Neural progenitor cell (in vitro differentiated cells): ENCODE results near the gene NAGS. TPM values are rescaled to one million over a fixed set of nuclear protein-coding genes. Genes with fewer than 3 reads are reported as not detected.
"Not testable (repeated sequence)": the region's sequence is repeated elsewhere in the genome, so short reads cannot be mapped to it uniquely, and the experiment has no call there.

Experiments used
- DNase-seq: peaks from one replicate; pipeline ENCODE4 v3.0.0-alpha.2; 2016; ENCODE audit warnings: low spot score
- H2AFZ ChIP-seq: fragments of 200-600 bp; sonication (generic); replicated peaks from 2 replicates; pipeline ENCODE4 v1.6.1; 2016; ENCODE audit warnings: antibody characterized with exemption
- H3F3A ChIP-seq: fragments of 200-600 bp; sonication (generic); 2 replicates; pipeline ENCODE4 v1.6.1; 2016; ENCODE audit warnings: antibody characterized with exemption, low read depth
- H3K27ac ChIP-seq: fragments of 200-600 bp; sonication (generic); 2 replicates; pipeline ENCODE4 v1.5.1; 2016; ENCODE audit warnings: mild to moderate bottlenecking
- H3K27me3 ChIP-seq: fragments of 200-600 bp; sonication (generic); 2 replicates; pipeline ENCODE4 v1.6.1; 2016; ENCODE audit warnings: mild to moderate bottlenecking, moderate library complexity
- H3K36me3 ChIP-seq: fragments of 200-600 bp; sonication (generic); 2 replicates; pipeline ENCODE4 v1.5.1; 2016
- H3K4me1 ChIP-seq: fragments of 200-600 bp; sonication (generic); 2 replicates; pipeline ENCODE4 v1.6.1; 2016; ENCODE audit warnings: mixed run types
- H3K4me2 ChIP-seq: fragments of 200-600 bp; sonication (generic); 2 replicates; pipeline ENCODE4 v1.6.1; 2016
- H3K4me3 ChIP-seq: fragments of 200-600 bp; sonication (generic); 2 replicates; pipeline ENCODE4 v1.5.1; 2016
- H3K79me2 ChIP-seq: fragments of 200-600 bp; sonication (generic); 2 replicates; pipeline ENCODE4 v1.6.1; 2016; ENCODE audit warnings: low read depth
- H3K9ac ChIP-seq: fragments of 200-600 bp; sonication (generic); 2 replicates; pipeline ENCODE4 v1.6.1; 2016
- H3K9me3 ChIP-seq: fragments of 200-600 bp; sonication (generic); 2 replicates; pipeline ENCODE4 v1.5.1; 2016; ENCODE audit warnings: low read depth
- H4K20me1 ChIP-seq: fragments of 200-600 bp; sonication (generic); 2 replicates; pipeline ENCODE4 v1.6.1; 2016; ENCODE audit warnings: low read depth
- H3K27ac Mint-ChIP-seq: 3 replicates; pipeline ENCODE4 v1.8.0; 2021; ENCODE audit warnings: mixed read lengths
- H3K27me3 Mint-ChIP-seq: 2 replicates; pipeline ENCODE4 v1.8.0; 2022; ENCODE audit warnings: low read depth, mild to moderate bottlenecking, inconsistent platforms, moderate library complexity, mixed read lengths; ENCODE audit not compliant: insufficient read depth
- H3K36me3 Mint-ChIP-seq: 3 replicates; pipeline ENCODE4 v1.8.0; 2021; ENCODE audit warnings: mixed read lengths
- H3K4me1 Mint-ChIP-seq: 3 replicates; pipeline ENCODE4 v1.8.0; 2021; ENCODE audit warnings: mixed read lengths
- H3K4me3 Mint-ChIP-seq: 3 replicates; pipeline ENCODE4 v1.8.0; 2021; ENCODE audit warnings: mild to moderate bottlenecking, moderate library complexity, mixed read lengths
- H3K9me3 Mint-ChIP-seq: 3 replicates; pipeline ENCODE4 v1.8.0; 2020; ENCODE audit warnings: mixed read lengths
- CTCF ChIP-seq: fragments of 200-600 bp; sonication (generic); IDR thresholded peaks from 2 replicates; pipeline ENCODE4 v1.5.1; 2017; ENCODE audit warnings: antibody characterized with exemption, mild to moderate bottlenecking
- EZH2 ChIP-seq: fragments of 200-600 bp; sonication (generic); IDR thresholded peaks from 2 replicates; pipeline ENCODE4 v1.6.1; 2017; ENCODE audit warnings: antibody characterized with exemption, mild to moderate bottlenecking, moderate library complexity
- EZH2phosphoT487 ChIP-seq: fragments of 200-600 bp; sonication (generic); IDR thresholded peaks from 2 replicates; pipeline ENCODE4 v1.6.1; 2017; ENCODE audit warnings: antibody characterized with exemption
- total RNA-seq: library from RNA; depleted of rRNA; stranded (reverse); fragments of >200 nt; gene quantifications from 2 replicates; pipeline ENCODE4 v1.2.3, GENCODE V29; 2015; ENCODE audit warnings: low replicate concordance

Gene NAGS
- total RNA-seq, 1 donor from 2014 or later = 1.8 TPM

- Histone ChIP-seq H3K27ac (no peak overlapping the region), H3K27me3 (no peaks in the 10 kb centered on the region), H3K4me2 (no peak overlapping the region), H3K36me3 (no peaks in the 10 kb centered on the region), H3K79me2 (no peaks in the 10 kb centered on the region), H3K4me3 (no peak overlapping the region), H2AFZ (no peak overlapping the region), H4K20me1 (no peaks in the 10 kb centered on the region), H3F3A (no peaks in the 10 kb centered on the region), H3K9ac (no peak overlapping the region), H3K4me1 (no peaks in the 10 kb centered on the region), H3K9me3 (no peaks in the 10 kb centered on the region)
- H3K27ac Mint-ChIP-seq = no peak overlapping the region
- H3K4me3 Mint-ChIP-seq = no peak overlapping the region
- TF ChIP-seq EZH2 (no peak), CTCF (no peak), EZH2phosphoT487 (no peak)
- H3K4me1 Mint-ChIP-seq = peaks cover 7% of the 10 kb centered on the region
- H3K9me3 Mint-ChIP-seq = no peaks in the 10 kb centered on the region
- DNase-seq = no peak
- peaks cover 4% of the 10 kb centered on the region for H3K27me3 Mint-ChIP-seq
- H3K36me3 Mint-ChIP-seq = no peaks in the 10 kb centered on the region
Measured at GRCh38 chr17:43967251-43967875, 37.1 kb upstream of the NAGS start.

GRCh38 chr17:43970366-43970765 is 34.1 kb upstream of the NAGS start:
- H3K4me3 ChIP-seq = no peak overlapping the region
- peaks cover 20% of the 10 kb centered on the region for H3K4me1 Mint-ChIP-seq
- no peaks in the 10 kb centered on the region for H3F3A ChIP-seq
- no peak for TF ChIP-seq EZH2phosphoT487
- no peak for TF ChIP-seq EZH2
- no peak for TF ChIP-seq CTCF
- no peaks in the 10 kb centered on the region for H3K9me3 ChIP-seq
- H3K27me3 Mint-ChIP-seq = peaks cover 4% of the 10 kb centered on the region
- H3K36me3 ChIP-seq = no peaks in the 10 kb centered on the region
- H3K4me3 Mint-ChIP-seq = no peak overlapping the region
- no peak overlapping the region for H3K4me2 ChIP-seq
- no peak overlapping the region for H3K9ac ChIP-seq
- no peak overlapping the region for H3K27ac Mint-ChIP-seq
- H4K20me1 ChIP-seq = no peaks in the 10 kb centered on the region
- H3K27ac ChIP-seq = no peak overlapping the region
- peaks cover 12% of the 10 kb centered on the region for H3K4me1 ChIP-seq
- H3K9me3 Mint-ChIP-seq = no peaks in the 10 kb centered on the region
- no peaks in the 10 kb centered on the region for H3K27me3 ChIP-seq
- no peak for DNase-seq
- H2AFZ ChIP-seq = no peak overlapping the region
- no peaks in the 10 kb centered on the region for H3K79me2 ChIP-seq
- H3K36me3 Mint-ChIP-seq = no peaks in the 10 kb centered on the region

- not testable (repeated sequence) for H2AFZ ChIP-seq, H3K27me3 Mint-ChIP-seq, H3K4me3 Mint-ChIP-seq, DNase-seq, H4K20me1 ChIP-seq, H3K4me2 ChIP-seq, H3K9ac ChIP-seq, H3K4me3 ChIP-seq, H3K36me3 ChIP-seq, H3K79me2 ChIP-seq, H3K9me3 Mint-ChIP-seq, H3K9me3 ChIP-seq, H3K36me3 Mint-ChIP-seq, H3K27ac Mint-ChIP-seq, H3F3A ChIP-seq, H3K27me3 ChIP-seq, H3K27ac ChIP-seq
- peaks cover 12% of the 10 kb centered on the region for H3K4me1 ChIP-seq
- peaks cover 20% of the 10 kb centered on the region for H3K4me1 Mint-ChIP-seq
Measured at GRCh38 chr17:43971436-43971835, 33.0 kb upstream of the NAGS start.

GRCh38 chr17:43972444-43973212 is 31.8 kb upstream of the NAGS start:
- not testable (repeated sequence) for H3K36me3 Mint-ChIP-seq, H3K9ac ChIP-seq, H2AFZ ChIP-seq, H3K4me3 Mint-ChIP-seq, H3K27ac ChIP-seq, H3K27ac Mint-ChIP-seq, H3K9me3 Mint-ChIP-seq, H3K4me3 ChIP-seq, H3K79me2 ChIP-seq, H4K20me1 ChIP-seq, H3K27me3 Mint-ChIP-seq, H3F3A ChIP-seq, H3K36me3 ChIP-seq, DNase-seq, H3K4me2 ChIP-seq, H3K27me3 ChIP-seq, H3K9me3 ChIP-seq
- peaks cover 12% of the 10 kb centered on the region for H3K4me1 ChIP-seq
- H3K4me1 Mint-ChIP-seq = peaks cover 23% of the 10 kb centered on the region
